ENCODE data around the gene VSTM1. TPM values are rescaled to one million over a fixed set of nuclear protein-coding genes. Genes with fewer than 3 reads are reported as not detected.
"Not testable (repeated sequence)": the region's sequence is repeated elsewhere in the genome, so short reads cannot be mapped to it uniquely, and the experiment has no call there.

Gene VSTM1
- total RNA-seq, 1 experiment from 2014 or later, result not detected

DNA sequence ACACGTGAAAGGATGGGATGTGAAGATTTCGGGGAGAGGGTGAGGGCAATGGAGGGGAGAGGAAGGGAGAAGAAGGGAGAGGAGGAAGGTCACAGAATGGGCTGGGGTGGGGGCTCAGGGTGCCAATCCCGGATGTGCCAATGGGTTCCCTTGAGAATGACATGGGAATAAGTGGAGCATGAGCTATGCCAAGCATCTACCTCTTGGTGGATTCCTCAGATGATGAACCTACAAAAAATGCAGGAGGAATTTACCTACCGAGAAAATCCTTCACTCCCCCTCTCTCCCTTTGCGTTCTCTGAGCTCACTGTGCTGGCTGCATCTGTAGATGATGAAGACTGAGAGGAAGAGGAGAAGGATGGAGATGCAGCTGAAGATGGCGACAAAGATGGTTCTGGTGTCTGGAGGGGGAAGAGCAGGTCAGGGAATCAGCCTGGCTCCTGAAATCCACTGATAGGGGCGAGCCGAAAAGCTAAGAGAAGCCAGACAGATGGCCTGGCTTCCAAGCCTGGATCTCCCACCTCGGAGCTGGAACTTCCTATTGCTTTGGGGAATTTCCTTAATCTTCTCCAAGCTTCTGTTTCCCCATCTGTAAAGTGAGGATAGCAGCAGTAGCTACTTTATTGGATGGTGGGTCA is 21.6 kb downstream of the VSTM1 start:
- Mint-ChIP-seq H3K4me1 (ENCODE audit: low read depth, unreplicated experiment) (peaks cover 7% of the 10 kb centered on the region), H3K36me3 (ENCODE audit: insufficient read depth, unreplicated experiment) (no peaks in the 10 kb centered on the region), H3K4me3 (ENCODE audit: unreplicated experiment) (no peak overlapping the region), H3K27ac (ENCODE audit: unreplicated experiment) (no peak overlapping the region), H3K27me3 (ENCODE audit: insufficient read depth, unreplicated experiment) (no peaks in the 10 kb centered on the region), H3K9me3 (ENCODE audit: unreplicated experiment) (peaks cover 19% of the 10 kb centered on the region)
- POLR2A ChIA-PET, result no interaction called here
- CTCF ChIA-PET, result interaction anchor here (0.7 to 1.5 kb wide), 5 partner anchors 11 to 201 kb away, joined by 3 to 5 read pairs (median 3); no protein-coding TSS in a partner anchor
- Histone ChIP-seq H3K4me1 (no peaks in the 10 kb centered on the region), H3K27me3 (replicated peaks; ENCODE audit: control insufficient read depth, insufficient read depth, low read length) (no peaks in the 10 kb centered on the region), H3K9me3 (peaks cover 18% of the 10 kb centered on the region), H3K4me3 (ENCODE audit: low read depth, low read length) (no peak overlapping the region), H3K36me3 (ENCODE audit: control insufficient read depth, insufficient read depth, low read length) (no peaks in the 10 kb centered on the region)
- intact Hi-C loops (cut with micrococcal nuclease; ENCODE audit: unreplicated experiment), result no loop called here
- DNase-seq, result no peak
- no peak for TF ChIP-seq CTCF (IDR thresholded peaks at IDR 0.05; ENCODE audit: insufficient read depth in 1 of 2, low read depth in 1 of 2, low read length in 1 of 2, severe bottlenecking in 1 of 2, unreplicated experiment in 1 of 2)
- no TSS peak for BruUV-seq (replicated peaks)

- Histone ChIP-seq H3K36me3 (ENCODE audit: control insufficient read depth, insufficient read depth, low read length) (no peaks in the 10 kb centered on the region), H3K9me3 (0 out of 2 replicates have a peak, but pooled peaks cover 8% of the 10 kb centered on the region), H3K4me3 (ENCODE audit: low read depth, low read length) (no peak overlapping the region), H3K27me3 (replicated peaks; ENCODE audit: control insufficient read depth, insufficient read depth, low read length) (no peaks in the 10 kb centered on the region), H3K4me1 (no peaks in the 10 kb centered on the region)
- no peak for DNase-seq
- Mint-ChIP-seq H3K9me3 (ENCODE audit: unreplicated experiment) (peaks cover 4% of the 10 kb centered on the region), H3K27ac (ENCODE audit: unreplicated experiment) (no peak overlapping the region), H3K36me3 (ENCODE audit: insufficient read depth, unreplicated experiment) (no peaks in the 10 kb centered on the region), H3K4me3 (ENCODE audit: unreplicated experiment) (no peak overlapping the region), H3K27me3 (ENCODE audit: insufficient read depth, unreplicated experiment) (no peaks in the 10 kb centered on the region), H3K4me1 (ENCODE audit: low read depth, unreplicated experiment) (peaks cover 7% of the 10 kb centered on the region)
- CTCF ChIA-PET, result no interaction called here
- POLR2A ChIA-PET, result no interaction called here
- TF ChIP-seq CTCF (IDR thresholded peaks at IDR 0.05; ENCODE audit: insufficient read depth in 1 of 2, low read depth in 1 of 2, low read length in 1 of 2, severe bottlenecking in 1 of 2, unreplicated experiment in 1 of 2), result no peak
- no TSS peak for BruUV-seq (replicated peaks)
- intact Hi-C loops (cut with micrococcal nuclease; ENCODE audit: unreplicated experiment), result no loop called here
These were observed 23.7 kb downstream of the VSTM1 start for GRCh38 chr19:54040003-54040402.

GRCh38 chr19:54036542-54036941 is 27.2 kb downstream of the VSTM1 start:
- H3K27me3 Mint-ChIP-seq (ENCODE audit: insufficient read depth, unreplicated experiment); H3K36me3 ChIP-seq (ENCODE audit: control insufficient read depth, insufficient read depth, low read length); H3K36me3 Mint-ChIP-seq (ENCODE audit: insufficient read depth, unreplicated experiment); H3K27me3 ChIP-seq (replicated peaks; ENCODE audit: control insufficient read depth, insufficient read depth, low read length); DNase-seq; H3K4me1 Mint-ChIP-seq (ENCODE audit: low read depth, unreplicated experiment); H3K4me3 ChIP-seq (ENCODE audit: low read depth, low read length); H3K9me3 ChIP-seq; POLR2A ChIA-PET; H3K4me3 Mint-ChIP-seq (ENCODE audit: unreplicated experiment); BruUV-seq (replicated peaks); H3K27ac Mint-ChIP-seq (ENCODE audit: unreplicated experiment); intact Hi-C loops (cut with micrococcal nuclease; ENCODE audit: unreplicated experiment); H3K9me3 Mint-ChIP-seq (ENCODE audit: unreplicated experiment); H3K4me1 ChIP-seq: not testable (repeated sequence)
- CTCF ChIA-PET, result interaction anchor here (0.7 kb wide), 1 partner anchor 836 kb away, joined by 3 read pairs; no protein-coding TSS in a partner anchor

Measured in Caco-2 (cell line).